ENCODE measurements around the gene FCHO1.

DNA sequence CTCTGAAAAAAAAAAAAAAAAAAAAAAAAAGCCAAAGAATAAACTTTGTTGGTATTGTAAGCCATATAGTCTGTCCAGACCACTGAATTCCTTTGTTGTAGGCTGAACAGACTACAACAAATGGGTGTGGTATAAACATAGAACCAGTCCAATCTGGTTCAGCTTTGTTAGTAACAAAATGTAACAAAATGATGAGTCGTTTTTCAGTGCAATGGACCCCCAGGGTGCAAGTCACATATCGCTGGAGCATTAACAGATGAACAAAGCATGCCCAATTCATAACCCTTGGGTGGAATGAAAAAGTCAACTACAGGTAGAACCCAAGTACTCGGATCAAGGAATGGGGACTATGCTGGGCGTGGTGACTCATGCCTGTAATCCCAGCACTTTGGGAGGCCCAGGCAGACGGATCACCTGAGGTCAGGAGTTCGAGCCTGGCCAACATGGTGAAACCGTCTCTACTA, 13.6 kb upstream of the FCHO1 start:
- TF ChIP-seq POLR2A (IDR thresholded peaks at IDR 0.05) (no peak), EP300 (IDR thresholded peaks at IDR 0.05) (no peak)
- TF ChIP-seq, protein P1, sequence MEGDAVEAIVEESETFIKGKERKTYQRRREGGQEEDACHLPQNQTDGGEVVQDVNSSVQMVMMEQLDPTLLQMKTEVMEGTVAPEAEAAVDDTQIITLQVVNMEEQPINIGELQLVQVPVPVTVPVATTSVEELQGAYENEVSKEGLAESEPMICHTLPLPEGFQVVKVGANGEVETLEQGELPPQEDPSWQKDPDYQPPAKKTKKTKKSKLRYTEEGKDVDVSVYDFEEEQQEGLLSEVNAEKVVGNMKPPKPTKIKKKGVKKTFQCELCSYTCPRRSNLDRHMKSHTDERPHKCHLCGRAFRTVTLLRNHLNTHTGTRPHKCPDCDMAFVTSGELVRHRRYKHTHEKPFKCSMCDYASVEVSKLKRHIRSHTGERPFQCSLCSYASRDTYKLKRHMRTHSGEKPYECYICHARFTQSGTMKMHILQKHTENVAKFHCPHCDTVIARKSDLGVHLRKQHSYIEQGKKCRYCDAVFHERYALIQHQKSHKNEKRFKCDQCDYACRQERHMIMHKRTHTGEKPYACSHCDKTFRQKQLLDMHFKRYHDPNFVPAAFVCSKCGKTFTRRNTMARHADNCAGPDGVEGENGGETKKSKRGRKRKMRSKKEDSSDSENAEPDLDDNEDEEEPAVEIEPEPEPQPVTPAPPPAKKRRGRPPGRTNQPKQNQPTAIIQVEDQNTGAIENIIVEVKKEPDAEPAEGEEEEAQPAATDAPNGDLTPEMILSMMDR (IDR thresholded peaks at IDR 0.05), result no peak

Data from tibial nerve (tissue), 4 donors.